GM19239 (cell line): ENCODE results near the gene SLC16A10.
"Not testable (repeated sequence)": the region's sequence is repeated elsewhere in the genome, so short reads cannot be mapped to it uniquely, and the experiment has no call there.

Experiments used
- DNase-seq: peaks from one replicate; pipeline ENCODE4 v3.0.0; 2011; ENCODE audit warnings: low spot score; ENCODE audit not compliant: insufficient read length
- FAIRE-seq: peaks from 2 replicates; lab custom pipeline; 2011; peaks lifted over from hg19 to GRCh38; lab: Jason Lieb, UNC

The SLC16A10 gene

DNA sequence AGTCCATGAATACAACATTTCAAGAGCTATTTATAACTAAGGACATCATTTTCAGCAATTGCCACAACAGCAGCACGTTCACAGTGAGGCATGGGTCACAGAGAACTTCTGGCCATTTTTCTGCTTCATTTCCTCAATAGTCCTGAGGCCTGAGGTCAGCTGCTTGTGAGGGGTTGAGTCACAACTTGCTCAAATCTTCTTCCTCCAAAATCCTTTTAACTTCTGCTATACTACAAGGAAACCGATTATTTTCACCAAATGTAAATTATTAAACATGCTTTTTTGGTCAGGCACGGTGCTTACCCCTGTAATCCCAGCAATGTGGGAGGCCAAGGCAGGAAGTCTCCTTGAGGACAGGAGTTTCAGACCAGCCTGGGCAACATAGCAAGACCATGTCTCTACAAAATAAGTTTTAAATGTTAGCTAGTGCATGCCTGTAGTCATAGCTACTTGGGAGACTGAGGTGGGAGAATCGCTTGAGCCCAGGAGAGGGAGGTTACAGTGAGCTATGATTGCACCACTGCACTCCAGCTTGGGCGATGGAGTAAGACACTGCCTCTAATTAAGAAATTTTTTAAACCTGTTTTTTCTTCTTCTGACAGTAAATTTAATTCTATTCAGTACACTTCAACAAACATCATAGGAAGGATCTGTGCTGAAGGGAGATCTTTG is 11.1 kb upstream of the SLC16A10 start:
- FAIRE-seq (no peak), DNase-seq (no peak)

DNA sequence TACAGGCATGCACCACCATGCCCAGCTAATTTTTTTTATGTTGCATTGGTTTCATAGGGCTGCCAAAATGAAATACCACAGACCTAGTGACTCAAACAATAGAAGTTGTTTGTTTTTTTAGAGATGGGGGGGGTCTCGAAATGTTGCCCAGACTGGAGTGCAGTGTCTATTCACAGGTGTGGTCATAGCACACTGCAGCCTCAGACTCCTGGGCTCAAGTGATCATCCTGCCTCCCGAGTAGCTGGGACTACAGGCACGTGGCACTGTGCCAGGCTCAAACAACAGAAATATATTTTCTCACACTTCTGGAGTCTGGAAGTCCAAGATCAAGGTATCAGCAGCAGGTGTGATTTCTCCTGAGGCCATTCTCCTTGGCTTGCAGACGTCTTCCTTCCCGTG is 6.6 kb upstream of the SLC16A10 start:
- FAIRE-seq = no peak
- DNase-seq = no peak

DNA sequence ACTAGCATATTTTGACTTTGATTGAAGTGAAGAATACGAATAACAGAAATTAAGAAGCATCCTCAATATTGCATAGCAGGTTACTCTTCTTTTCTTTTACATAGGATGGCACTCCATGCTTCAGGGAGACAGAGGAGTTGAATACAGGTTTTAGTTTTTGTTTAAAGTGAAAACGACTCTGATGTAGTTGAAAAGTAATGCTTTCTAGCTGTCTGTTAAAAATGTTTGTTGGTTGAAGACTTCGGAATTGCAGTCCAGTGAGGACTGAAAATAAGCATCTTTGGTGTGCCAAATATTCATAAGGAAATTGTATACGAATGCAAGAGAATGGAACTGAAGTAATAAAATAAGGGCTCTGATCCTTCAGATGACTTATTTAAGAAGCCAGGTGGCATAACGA is 618 bp upstream of the SLC16A10 start:
- peak; percentile 78 for FAIRE-seq
- DNase-seq = no peak

DNA sequence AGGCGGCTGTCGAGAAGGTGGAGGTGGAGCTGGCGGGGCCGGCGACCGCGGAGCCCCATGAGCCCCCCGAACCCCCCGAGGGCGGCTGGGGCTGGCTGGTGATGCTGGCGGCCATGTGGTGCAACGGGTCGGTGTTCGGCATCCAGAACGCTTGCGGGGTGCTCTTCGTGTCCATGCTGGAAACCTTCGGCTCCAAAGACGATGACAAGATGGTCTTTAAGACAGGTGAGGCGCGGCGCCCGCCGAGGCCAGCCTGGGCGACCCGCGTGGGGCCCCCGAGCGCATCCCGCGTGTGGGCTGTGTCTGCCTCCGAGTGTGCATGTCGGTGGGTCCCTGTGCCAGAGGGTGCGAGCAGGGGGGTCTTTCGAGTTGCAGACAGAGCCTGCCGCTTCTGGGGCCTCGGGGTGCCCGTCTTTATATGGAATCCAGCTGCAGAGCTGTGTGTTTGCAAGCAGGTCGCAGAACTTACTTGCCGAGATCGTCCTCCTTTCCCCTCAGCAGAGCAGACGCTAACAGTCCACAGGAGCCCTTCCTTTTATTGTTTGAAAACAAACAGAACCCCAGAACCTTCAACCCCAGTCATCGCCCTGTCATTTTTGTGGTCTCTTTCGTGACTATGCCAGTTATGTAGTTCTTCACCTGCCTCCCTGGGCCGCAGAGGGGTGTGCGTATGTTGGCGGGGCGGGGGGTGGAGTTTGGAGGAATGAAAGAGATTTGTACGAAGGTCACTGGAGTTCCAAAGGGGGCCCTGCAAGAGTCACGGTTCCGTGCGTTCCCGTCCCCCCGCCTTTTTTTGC is 766 bp downstream of the SLC16A10 start:
- FAIRE-seq = no peak

DNA sequence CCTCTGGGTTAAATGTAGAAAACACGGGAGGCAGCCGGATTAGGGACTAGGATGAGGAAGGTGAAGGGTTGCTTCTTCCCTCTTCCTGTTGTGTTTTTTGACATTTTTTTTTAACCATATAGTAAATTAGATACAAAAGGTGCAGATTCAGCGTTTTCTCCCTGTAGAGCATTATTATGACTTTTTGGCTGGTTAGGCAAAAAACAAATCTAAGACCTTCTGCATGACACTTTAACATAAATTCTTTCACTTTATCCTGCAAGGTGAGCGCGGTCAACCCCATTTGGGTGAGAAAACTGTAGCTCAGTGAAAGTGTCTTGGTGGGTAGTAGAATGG is 1.3 kb downstream of the SLC16A10 start:
- FAIRE-seq (no peak), DNase-seq (no peak)

More for the DNA sequence above, 766 bp downstream of the SLC16A10 start:
- peak; percentile 22 for DNase-seq

DNA sequence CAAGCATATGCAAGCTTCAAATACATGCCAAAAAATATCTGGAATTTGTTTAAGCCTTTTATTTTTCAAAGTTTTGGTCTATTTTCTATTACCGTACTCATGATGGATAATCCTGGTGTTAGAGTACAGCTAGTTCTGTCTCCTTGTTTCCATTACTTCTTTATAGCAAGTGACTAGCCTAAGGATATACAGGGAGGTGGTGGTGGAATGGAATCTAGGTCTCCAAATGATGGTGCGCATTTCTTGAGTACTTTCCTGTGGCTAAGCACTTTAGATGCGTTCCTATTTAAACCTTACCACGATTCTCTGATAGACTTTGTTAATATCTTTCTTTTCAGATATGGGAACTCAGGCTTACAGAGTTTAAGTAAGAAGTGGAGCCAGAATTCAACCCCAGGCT is 3.5 kb downstream of the SLC16A10 start:
- FAIRE-seq (no peak), DNase-seq (no peak)

DNA sequence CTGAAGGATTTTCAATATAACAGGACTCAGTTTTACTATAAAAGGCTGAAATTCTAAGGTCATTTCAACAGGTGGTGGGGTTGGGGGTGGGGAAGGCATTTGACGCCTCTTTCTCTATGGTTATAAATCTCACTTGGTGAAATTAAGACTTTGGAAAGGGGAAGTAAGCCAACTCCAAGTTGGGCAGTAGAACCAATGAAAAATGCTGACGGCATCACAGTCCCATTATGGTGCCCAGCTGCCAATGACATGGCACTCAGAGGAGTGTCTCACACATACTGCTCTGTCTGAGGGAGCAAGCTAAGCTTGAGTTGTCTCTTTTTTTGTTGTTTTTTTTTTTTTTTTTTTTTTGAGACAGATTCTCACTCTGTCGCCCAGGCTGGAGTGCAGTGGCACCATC is 4.7 kb downstream of the SLC16A10 start:
- DNase-seq (no peak), FAIRE-seq (no peak)

DNA sequence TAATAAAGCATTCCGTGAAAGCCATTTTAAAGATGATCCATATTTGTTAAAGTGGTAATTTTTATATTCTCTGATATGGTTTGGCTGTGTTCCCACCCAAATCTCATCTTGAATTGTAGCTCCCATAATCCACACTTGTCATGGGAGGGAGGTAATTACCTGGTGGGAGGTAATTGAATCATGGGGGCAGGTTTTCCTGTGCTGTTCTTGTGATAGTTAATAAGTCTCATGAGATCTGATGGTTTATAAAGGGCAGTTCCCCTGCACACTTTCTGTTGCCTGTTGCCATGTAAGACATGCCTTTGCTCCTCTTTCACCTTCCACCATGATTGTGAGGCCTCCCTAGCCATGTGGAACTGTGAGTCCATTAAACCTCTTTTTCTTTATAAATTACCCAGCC is 8.2 kb downstream of the SLC16A10 start:
- FAIRE-seq, DNase-seq: not testable (repeated sequence)

DNA sequence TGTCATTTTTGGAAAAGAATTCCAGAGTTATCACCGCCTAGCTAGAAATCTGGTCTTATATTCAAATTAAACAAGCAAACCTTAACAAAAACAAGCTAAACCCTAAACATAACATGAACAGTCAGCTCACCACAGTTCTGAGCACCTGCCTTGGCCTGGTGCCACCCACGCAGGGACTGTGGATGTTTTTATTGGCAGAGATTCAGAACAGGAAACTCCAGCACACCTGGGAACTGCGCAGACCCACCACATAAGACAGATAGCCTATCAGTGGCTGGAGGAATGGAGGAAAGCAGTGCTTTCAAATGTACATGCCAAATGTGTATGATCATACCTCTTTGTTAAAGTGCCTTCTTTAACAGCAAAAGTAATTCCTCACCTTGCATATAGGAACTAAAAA is 8.9 kb downstream of the SLC16A10 start:
- no peak for DNase-seq
- no peak for FAIRE-seq

DNA sequence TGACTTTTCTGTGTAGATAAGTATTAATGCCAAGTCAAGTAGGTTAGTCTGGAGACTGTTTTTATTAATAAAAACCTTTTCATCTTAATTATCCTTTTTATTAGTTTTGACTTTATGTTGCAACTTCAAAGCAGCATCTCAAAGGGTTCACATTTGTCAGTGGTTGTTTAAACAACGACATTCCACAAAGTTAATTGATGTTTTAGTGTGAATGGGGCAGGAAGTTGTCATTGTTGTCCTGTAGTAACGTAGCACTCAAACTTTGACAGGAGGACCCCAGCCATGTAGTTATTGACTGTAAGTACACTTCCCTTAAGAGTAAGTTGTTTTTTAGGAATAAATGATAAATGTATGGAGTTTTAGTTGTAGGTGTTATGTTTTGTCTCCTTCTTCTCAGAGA is 11.3 kb downstream of the SLC16A10 start:
- FAIRE-seq (no peak), DNase-seq (no peak)

DNA sequence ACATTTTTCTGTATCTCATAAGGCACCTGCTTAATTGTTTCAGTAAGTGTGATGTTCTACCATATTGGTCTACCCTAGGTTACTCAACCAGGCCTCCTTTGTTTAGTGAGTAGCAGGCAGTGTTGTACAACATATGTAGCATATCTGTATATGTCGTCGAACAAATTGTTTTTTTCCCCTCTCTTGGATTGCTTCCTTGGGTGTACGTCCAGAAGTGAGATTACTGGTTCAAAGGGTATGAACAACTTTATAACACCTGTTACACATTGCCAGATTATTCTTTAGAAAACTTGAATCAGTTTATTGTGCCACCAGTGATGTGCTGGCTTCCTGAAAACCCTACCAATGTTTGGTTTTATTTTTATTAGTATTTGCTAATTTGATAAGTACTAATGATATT is 14.7 kb downstream of the SLC16A10 start:
- DNase-seq (no peak), FAIRE-seq (no peak)

DNA sequence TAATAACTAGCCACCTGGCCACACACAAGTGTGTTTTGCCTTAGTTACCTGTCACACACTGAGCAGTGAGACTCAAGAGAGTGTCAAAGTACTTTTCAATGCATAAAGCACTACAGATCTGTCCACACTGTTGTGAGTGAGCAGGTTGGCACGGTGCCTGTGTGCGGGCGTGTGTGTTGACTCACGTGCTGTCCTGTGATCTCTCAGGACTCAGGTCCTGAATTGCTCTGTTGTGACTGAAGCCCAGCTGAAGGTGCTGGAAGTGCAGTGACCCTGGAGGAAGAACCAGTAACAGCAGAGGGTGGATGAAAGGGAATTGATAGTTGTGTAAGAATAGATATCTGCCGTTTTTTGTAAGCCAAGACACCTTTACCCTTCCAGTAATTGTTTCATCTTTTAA is 18.3 kb downstream of the SLC16A10 start:
- FAIRE-seq (no peak), DNase-seq (no peak)

DNA sequence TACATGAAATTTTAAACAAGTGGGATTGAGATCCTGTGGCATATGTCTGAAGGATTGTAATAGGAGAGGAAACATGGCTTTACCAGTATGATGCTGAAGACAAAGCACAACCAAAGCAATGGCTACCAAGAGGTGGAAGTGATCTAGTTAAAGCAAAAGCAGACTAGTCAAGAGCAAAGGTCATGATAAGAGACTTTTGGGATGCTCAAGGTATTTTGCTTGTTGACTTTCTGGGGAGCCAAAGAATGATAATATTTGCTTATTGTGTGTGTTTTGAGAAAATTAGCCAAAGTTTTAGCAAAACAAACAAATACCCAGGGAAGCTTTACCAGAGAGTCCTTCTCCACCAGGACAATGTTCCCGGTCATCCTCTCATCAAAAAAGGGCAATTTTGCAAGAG is 20.3 kb downstream of the SLC16A10 start:
- FAIRE-seq (no peak), DNase-seq (no peak)

DNA sequence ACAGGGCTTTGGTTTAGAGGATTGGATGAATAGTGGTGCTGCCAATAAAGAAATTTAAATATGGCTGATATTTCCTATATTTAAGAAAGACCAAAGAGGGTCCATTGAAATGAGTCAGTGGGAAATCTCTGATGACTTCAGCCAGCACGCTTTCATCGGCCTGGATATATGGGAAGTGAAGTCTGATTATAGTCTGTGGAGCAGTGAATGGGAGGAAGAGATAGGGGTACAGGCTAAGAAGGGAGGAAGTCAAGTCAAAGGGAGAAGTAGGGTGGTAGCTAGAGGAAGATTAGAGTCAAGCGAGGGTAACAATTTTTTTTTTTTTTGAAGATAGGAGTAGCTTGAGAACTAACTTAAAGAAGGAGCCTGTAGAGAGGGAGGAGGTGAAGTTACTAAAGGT is 22.7 kb downstream of the SLC16A10 start:
- DNase-seq = no peak
- FAIRE-seq = no peak

DNA sequence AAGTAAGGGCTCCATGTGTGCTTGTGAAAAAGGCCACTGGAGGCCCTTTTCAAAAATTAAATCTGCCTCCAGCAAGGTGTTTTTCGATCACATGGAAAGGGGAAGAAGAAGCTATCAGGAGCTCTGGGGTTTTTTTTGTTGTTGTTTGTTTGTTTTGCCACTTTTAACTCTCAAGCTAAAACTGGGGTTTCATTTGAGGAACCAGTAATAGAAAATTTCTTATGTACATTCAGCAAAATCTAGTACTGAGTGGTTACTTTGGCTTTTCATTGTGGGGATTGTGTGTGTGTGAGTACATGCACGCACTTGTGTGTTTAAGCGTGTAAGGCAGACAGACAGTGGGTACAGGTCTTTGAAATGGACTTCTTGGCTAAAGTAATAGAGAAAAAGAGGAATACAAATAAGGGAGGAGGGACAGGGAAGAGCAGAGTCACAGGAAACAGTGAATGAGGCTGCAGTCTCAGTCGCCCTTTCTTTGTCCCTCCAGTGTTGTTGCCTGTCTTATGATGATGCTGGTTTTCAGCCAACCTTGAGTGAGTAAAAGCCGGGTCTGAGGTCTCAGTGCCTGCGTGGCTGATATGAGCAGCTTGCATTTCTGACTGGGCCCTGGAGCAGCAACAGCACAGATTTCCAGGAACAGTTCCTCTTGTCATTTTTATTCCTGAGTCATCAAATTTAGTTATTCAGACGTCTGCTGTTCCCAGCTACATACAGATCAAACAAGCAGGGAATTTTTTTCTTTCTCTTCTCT is 26.2 kb downstream of the SLC16A10 start:
- FAIRE-seq = no peak
- no peak for DNase-seq

DNA sequence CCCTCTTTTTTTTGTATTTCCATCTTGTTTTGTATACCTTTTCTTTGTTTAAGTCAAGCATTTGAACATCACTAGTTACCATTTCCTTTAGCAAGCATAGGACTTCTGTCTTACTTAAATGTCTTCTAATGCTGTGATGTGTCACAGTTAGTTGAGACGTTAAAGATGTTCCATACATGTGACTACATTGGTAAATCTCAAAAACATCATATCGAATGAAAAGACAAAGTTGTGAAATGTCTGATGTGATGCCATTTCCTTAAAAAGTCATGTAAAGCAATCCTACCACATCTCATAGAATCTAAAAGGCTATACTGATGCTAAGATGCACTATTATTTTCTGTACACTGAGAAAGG is 26.8 kb downstream of the SLC16A10 start:
- FAIRE-seq (peak; percentile 70), DNase-seq (no peak)

DNA sequence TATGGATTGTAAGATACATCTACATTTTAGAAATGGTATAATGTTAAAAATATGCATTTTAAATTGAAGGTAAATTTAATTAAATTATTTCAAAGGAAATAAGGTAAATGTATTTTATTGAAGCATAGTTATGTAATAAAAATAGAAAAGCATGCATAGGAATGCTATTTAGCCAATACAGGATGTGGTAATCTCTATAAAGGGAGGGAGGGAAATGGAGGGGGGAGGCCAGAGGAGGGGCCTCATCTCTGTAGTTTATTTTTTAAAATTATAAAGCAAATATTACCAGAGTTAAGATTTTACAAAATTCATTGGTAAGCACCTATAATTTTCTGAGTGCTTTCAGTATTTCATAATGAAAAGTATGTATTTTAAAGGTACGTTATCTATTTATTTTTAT is 27.2 kb downstream of the SLC16A10 start:
- FAIRE-seq = no peak
- DNase-seq = no peak

DNA sequence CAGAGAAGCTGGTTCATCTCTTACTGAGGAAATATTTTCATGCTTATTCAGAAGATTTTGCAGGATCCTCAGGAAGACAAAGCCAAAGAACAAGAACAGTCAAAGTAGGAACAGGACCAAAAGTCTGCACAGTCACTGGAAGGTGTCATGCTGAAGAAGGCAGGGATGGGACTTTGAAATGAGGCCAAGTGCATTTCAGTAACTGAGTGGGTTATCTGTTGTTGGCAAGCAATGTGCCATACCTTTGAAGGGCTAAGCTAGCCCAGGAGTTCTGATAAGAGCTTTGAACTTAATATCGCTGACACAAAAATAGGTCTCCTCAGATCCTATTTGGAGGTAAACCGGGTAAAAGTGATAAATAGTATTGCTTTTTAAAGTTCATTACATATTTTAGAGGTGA is 31.5 kb downstream of the SLC16A10 start:
- FAIRE-seq (no peak), DNase-seq (no peak)

DNA sequence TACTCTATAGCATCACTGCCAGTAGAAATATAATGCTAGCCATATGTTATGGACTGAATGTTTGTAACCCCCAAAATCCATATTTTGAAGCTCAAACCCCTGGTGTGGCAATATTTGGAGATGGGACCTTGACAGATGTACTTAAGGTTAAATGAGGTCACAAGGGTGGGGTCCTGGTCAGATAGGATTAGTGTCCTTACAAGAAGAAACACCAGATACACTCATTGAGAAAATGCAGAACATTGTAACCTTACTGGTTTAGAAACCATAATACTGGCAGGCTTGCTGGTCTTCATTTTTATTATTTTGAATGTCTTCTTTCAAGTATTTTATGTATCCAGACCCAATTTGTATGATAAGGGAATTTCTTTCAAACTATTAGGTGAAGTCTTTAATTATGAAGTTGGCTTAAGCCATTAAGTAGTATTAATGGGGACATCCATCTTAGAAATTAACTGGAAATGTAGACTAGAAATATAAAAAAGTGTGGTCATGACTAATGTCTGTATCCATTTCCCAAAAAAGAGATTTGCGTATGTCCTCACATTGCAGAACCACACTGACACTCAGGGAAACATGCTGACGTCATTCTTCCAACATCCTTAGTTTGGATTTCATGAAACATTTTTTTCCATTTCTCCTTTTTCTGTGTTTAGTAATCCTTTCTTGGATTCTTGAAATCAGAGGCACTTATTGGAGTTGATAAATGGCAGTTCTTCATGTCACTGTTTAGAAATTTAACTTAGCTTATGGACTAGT is 32.4 kb downstream of the SLC16A10 start:
- FAIRE-seq (no peak), DNase-seq (no peak)

DNA sequence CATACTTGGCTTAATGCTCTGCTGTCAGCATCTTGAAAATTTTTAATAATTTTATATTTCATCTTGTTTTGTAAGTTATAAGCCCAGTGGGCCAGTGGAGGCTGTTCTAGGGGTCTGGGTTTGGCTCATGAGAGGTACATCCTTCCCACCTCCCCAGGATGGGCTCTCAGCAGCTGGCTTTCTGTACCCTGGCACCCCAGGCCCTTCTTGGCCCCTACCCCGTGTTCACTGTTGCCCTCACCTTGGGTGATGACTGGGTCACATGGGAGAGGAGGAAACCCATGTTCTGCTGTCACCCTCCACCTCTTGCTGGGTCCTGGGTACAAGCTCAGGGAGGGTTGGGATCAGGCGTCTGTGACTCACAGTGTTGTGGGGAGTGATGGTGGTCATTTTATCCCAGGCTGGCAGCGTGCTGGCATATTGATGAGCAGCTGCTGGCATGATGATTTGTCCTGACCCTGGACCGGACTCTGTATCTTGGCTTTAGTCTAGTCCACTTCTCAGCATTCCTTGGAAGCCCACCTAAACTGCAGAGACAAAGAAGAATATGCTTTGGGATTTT is 34.6 kb downstream of the SLC16A10 start:
- DNase-seq = no peak

More for the DNA sequence above, 34.6 kb downstream of the SLC16A10 start:
- FAIRE-seq = no peak
